Measurements from ENCODE around the gene OR2G2. TPM values are rescaled to one million over a fixed set of nuclear protein-coding genes. Genes with fewer than 3 reads are reported as not detected.

OR2G2 gene
- total RNA-seq, 1 experiment from 2014 or later, result not detected

DNA sequence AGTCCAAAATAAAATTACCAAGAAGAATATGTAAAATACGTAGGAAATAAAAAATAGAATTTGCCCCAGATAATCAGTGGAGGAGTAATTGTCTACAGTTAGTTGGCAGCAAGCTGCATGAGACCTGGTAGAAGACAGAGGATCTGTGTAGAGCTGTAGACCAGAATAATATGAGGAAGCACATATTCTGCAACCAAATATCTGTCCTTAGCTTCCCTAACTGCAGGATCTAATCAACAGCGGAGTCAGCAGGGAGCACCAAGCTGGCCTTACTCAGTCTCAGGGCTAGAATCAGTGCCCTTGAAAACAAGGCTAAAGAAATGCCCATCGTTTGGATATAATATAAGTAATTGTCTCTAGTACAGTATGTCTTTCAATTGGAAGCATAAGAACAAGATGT is 45.3 kb upstream of the OR2G2 start (continued):
- TF ChIP-seq, protein P1, sequence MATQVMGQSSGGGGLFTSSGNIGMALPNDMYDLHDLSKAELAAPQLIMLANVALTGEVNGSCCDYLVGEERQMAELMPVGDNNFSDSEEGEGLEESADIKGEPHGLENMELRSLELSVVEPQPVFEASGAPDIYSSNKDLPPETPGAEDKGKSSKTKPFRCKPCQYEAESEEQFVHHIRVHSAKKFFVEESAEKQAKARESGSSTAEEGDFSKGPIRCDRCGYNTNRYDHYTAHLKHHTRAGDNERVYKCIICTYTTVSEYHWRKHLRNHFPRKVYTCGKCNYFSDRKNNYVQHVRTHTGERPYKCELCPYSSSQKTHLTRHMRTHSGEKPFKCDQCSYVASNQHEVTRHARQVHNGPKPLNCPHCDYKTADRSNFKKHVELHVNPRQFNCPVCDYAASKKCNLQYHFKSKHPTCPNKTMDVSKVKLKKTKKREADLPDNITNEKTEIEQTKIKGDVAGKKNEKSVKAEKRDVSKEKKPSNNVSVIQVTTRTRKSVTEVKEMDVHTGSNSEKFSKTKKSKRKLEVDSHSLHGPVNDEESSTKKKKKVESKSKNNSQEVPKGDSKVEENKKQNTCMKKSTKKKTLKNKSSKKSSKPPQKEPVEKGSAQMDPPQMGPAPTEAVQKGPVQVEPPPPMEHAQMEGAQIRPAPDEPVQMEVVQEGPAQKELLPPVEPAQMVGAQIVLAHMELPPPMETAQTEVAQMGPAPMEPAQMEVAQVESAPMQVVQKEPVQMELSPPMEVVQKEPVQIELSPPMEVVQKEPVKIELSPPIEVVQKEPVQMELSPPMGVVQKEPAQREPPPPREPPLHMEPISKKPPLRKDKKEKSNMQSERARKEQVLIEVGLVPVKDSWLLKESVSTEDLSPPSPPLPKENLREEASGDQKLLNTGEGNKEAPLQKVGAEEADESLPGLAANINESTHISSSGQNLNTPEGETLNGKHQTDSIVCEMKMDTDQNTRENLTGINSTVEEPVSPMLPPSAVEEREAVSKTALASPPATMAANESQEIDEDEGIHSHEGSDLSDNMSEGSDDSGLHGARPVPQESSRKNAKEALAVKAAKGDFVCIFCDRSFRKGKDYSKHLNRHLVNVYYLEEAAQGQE (IDR thresholded peaks at IDR 0.05; ENCODE audit: low read depth), result no peak
- TF ChIP-seq ZNF274 (IDR thresholded peaks at IDR 0.05; ENCODE audit: low read depth, low read length) (no peak), POLR2A (IDR thresholded peaks at IDR 0.05; ENCODE audit: borderline replicate concordance, extremely low read depth, insufficient read depth, insufficient read length) (no peak), CBX3 (IDR thresholded peaks at IDR 0.05; ENCODE audit: low read depth) (no peak)

DNA sequence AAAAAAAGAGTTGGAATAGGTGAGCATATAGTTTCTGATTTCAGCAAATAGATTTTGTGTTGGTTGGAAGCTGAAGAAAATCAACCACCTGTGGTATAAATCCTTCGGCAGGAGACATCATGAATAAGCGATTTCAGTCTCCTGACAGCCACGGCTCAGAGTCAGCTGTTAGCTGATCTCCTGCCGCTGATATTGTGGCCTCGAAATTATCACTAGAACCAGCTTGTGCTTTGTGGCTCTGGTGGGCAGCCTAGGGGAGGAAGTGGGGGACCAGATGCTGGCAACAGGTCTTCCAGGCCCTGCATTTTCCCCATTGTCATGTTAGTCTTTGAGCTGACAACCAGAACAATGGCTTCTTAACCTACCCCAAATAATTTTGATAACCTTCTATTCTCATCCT is 40.1 kb upstream of the OR2G2 start:
- ATAC-seq (no peak), DNase-seq (ENCODE audit: low read depth, low spot score) (no peak)
- TF ChIP-seq ZNF274 (IDR thresholded peaks at IDR 0.05; ENCODE audit: low read depth, low read length), result no peak
- TF ChIP-seq MAX (IDR thresholded peaks at IDR 0.05), result no peak
- TF ChIP-seq JUND (IDR thresholded peaks at IDR 0.05), result no peak
- no peak for TF ChIP-seq ELF1 (IDR thresholded peaks at IDR 0.05; ENCODE audit: borderline replicate concordance, low read depth)
- no peak for TF ChIP-seq POLR2A (IDR thresholded peaks at IDR 0.05; ENCODE audit: borderline replicate concordance, extremely low read depth, insufficient read depth, insufficient read length)
- no peak for TF ChIP-seq ZFX (IDR thresholded peaks at IDR 0.05)
- no peak for TF ChIP-seq POLR2AphosphoS5 (IDR thresholded peaks at IDR 0.05; ENCODE audit: low read depth, low read length)
- TF ChIP-seq YY1 (IDR thresholded peaks at IDR 0.05; ENCODE audit: extremely low read depth, insufficient replicate concordance, low read depth, low read length), result no peak
- no peak for TF ChIP-seq EZH2 (IDR thresholded peaks at IDR 0.05)
- TF ChIP-seq, protein P2, sequence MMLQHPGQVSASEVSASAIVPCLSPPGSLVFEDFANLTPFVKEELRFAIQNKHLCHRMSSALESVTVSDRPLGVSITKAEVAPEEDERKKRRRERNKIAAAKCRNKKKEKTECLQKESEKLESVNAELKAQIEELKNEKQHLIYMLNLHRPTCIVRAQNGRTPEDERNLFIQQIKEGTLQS (IDR thresholded peaks at IDR 0.05), result no peak
- no peak for TF ChIP-seq CEBPB (IDR thresholded peaks at IDR 0.05; ENCODE audit: low read depth)
- no peak for TF ChIP-seq SIN3A (IDR thresholded peaks at IDR 0.05; ENCODE audit: low read depth)
- TF ChIP-seq, protein P1 (IDR thresholded peaks at IDR 0.05; ENCODE audit: low read depth), result no peak
- TF ChIP-seq, protein P3, sequence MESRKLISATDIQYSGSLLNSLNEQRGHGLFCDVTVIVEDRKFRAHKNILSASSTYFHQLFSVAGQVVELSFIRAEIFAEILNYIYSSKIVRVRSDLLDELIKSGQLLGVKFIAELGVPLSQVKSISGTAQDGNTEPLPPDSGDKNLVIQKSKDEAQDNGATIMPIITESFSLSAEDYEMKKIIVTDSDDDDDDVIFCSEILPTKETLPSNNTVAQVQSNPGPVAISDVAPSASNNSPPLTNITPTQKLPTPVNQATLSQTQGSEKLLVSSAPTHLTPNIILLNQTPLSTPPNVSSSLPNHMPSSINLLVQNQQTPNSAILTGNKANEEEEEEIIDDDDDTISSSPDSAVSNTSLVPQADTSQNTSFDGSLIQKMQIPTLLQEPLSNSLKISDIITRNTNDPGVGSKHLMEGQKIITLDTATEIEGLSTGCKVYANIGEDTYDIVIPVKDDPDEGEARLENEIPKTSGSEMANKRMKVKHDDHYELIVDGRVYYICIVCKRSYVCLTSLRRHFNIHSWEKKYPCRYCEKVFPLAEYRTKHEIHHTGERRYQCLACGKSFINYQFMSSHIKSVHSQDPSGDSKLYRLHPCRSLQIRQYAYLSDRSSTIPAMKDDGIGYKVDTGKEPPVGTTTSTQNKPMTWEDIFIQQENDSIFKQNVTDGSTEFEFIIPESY (IDR thresholded peaks at IDR 0.05; ENCODE audit: extremely low read depth, insufficient replicate concordance, low read length), result no peak
- Histone ChIP-seq H3K9me3 (ENCODE audit: control insufficient read depth in 1 of 2, insufficient read depth in 1 of 2, low read depth in 1 of 2, low read length in 2 of 2) (no peaks in the 10 kb centered on the region), H3K9ac (ENCODE audit: low read length) (no peak overlapping the region), H3K4me2 (ENCODE audit: low read length) (no peak overlapping the region), H4K20me1 (ENCODE audit: insufficient read depth) (no peaks in the 10 kb centered on the region), H3K27me3 (ENCODE audit: insufficient read depth, low read length) (no peaks in the 10 kb centered on the region), H3K9me2 (ENCODE audit: insufficient read depth) (no peaks in the 10 kb centered on the region), H2AFZ (ENCODE audit: low read depth, low read length, poor library complexity, severe bottlenecking) (no peak overlapping the region), H3K4me1 (ENCODE audit: control insufficient read depth in 1 of 2, insufficient read depth in 2 of 2, low read length in 2 of 2) (no peaks in the 10 kb centered on the region), H3K36me3 (ENCODE audit: control insufficient read depth in 1 of 2, insufficient read depth in 2 of 2, low read length in 2 of 2) (no peaks in the 10 kb centered on the region), H3K4me3 (replicated peaks in 1 of 2; ENCODE audit: low read depth in 1 of 2, low read length in 2 of 2) (no peak overlapping the region), H3K27ac (ENCODE audit: low read depth, low read length) (no peak overlapping the region), H3K79me2 (ENCODE audit: insufficient read depth, low read length) (no peaks in the 10 kb centered on the region)
- no TSS peak for BruUV-seq (replicated peaks)
- ChIA-PET POLR2A (no interaction called here), CTCF (no interaction called here), RAD21 (ENCODE audit: low non-redundant PET in 1 of 2, low total read pairs in 2 of 2, uncharacterized antibody in 2 of 2, unreplicated experiment in 2 of 2) (no interaction called here)
- intact Hi-C loops (cut with micrococcal nuclease), result no loop called here
